HG03280 (cell line): ENCODE data around the gene CABYR.

ENCODE experiments used
- ATAC-seq: cut with Tn5 transposase; IDR thresholded peaks from one replicate; pipeline ENCODE4 v1.9.1; 2021; ENCODE audit warnings: mild to moderate bottlenecking, moderate library complexity; ENCODE audit not compliant: unreplicated experiment

The CABYR gene

GRCh38 chr18:24189007-24189528 is 50.2 kb downstream of the CABYR start:
- peak; percentile 53 for ATAC-seq

GRCh38 chr18:24189664-24190346 is 50.9 kb downstream of the CABYR start:
- ATAC-seq, result no peak

GRCh38 chr18:24190590-24190989 is 51.7 kb downstream of the CABYR start:
- ATAC-seq, result no peak

GRCh38 chr18:24195296-24196053 is 56.6 kb downstream of the CABYR start:
- no peak for ATAC-seq

GRCh38 chr18:24196764-24197163 is 57.9 kb downstream of the CABYR start:
- no peak for ATAC-seq

GRCh38 chr18:24197412-24197811 is 58.5 kb downstream of the CABYR start:
- no peak for ATAC-seq

- no peak for ATAC-seq
These were observed 59.6 kb downstream of the CABYR start for GRCh38 chr18:24198461-24198860.

GRCh38 chr18:24199372-24199962 is 60.6 kb downstream of the CABYR start:
- ATAC-seq, result no peak

- ATAC-seq, result no peak
These were observed 61.8 kb downstream of the CABYR start for GRCh38 chr18:24200494-24201290.

GRCh38 chr18:24201699-24202687 is 63.1 kb downstream of the CABYR start:
- no peak for ATAC-seq

GRCh38 chr18:24204904-24205303 is 66.0 kb downstream of the CABYR start:
- no peak for ATAC-seq

GRCh38 chr18:24208270-24209035 is 69.6 kb downstream of the CABYR start:
- ATAC-seq, result no peak

- ATAC-seq, result no peak
These were observed 70.7 kb downstream of the CABYR start for GRCh38 chr18:24209558-24209957.
